ENCODE results near the gene STT3A. TPM values are rescaled to one million over a fixed set of nuclear protein-coding genes. Genes with fewer than 3 reads are reported as not detected.

Gene STT3A
- total and polyA plus RNA-seq, 10 donors: 23.0 to 102 (median 80.9) TPM

- no peak for TF ChIP-seq CTCF (IDR thresholded peaks at IDR 0.05 in 8 of 11, conservative IDR thresholded peaks at IDR 0.05 in 3 of 11)
- no peak for TF ChIP-seq POLR2A (IDR thresholded peaks at IDR 0.05)
- TF ChIP-seq POLR2AphosphoS5 (IDR thresholded peaks at IDR 0.05): no peak
- peaks cover 10 to 26% (median 19%) of the 10 kb centered on the region in 6 donors for H3K4me1 ChIP-seq
- intact Hi-C loops (cut with DNase I; ENCODE audit: low total_unique reads): loop anchor here (10.0 kb wide), 1 partner anchor 248 kb away; no protein-coding TSS in a partner anchor
- DNase-seq: no peak
- no peaks in the 10 kb centered on the region for H3K27me3 ChIP-seq (replicated peaks in 1 of 7)
- no peaks in the 10 kb centered on the region for H3K9me3 ChIP-seq
- H3K4me3 ChIP-seq: peak overlapping the region; percentile 52 to 88 (median 76)
- peaks cover 0 to 24% (median 6%) of the 10 kb centered on the region in 6 donors for H3K36me3 ChIP-seq
- WGBS, 5 donors: 0 to 1% (median 1%) methylated on average over 17 to 18 of the region's 18 CpGs
- peak overlapping the region in 5 of 8 donors; percentile 88 to 98 (median 95) for H3K27ac ChIP-seq
These were observed 33.8 kb downstream of the STT3A start for GRCh38 chr11:125626288-125626950.

- peaks cover 0 to 14% (median 0%) of the 10 kb centered on the region in 6 donors for H3K36me3 ChIP-seq
- H3K9me3 ChIP-seq: no peaks in the 10 kb centered on the region
- peaks cover 10 to 26% (median 19%) of the 10 kb centered on the region in 6 donors for H3K4me1 ChIP-seq
- no peak for DNase-seq
- intact Hi-C loops (cut with DNase I; ENCODE audit: low total_unique reads): loop anchor here (10.0 kb wide), 1 partner anchor 247 kb away; no protein-coding TSS in a partner anchor
- H3K4me3 ChIP-seq: peak overlapping the region in 1 of 8 donors; percentile 88
- 70 to 78% (median 74%) methylated on average over 7 of the region's 7 CpGs for WGBS, 5 donors
- H3K27ac ChIP-seq: no peak overlapping the region
- TF ChIP-seq CTCF (IDR thresholded peaks at IDR 0.05 in 8 of 11, conservative IDR thresholded peaks at IDR 0.05 in 3 of 11): no peak
- no peak for TF ChIP-seq POLR2AphosphoS5 (IDR thresholded peaks at IDR 0.05)
- TF ChIP-seq POLR2A (IDR thresholded peaks at IDR 0.05): no peak
- H3K27me3 ChIP-seq (replicated peaks in 1 of 7): no peaks in the 10 kb centered on the region
These were observed 34.7 kb downstream of the STT3A start for GRCh38 chr11:125627236-125627910.

- H3K9me3 ChIP-seq: no peaks in the 10 kb centered on the region
- intact Hi-C loops (cut with DNase I; ENCODE audit: low total_unique reads): no loop called here
- H3K36me3 ChIP-seq: peaks cover 0 to 33% (median 0%) of the 10 kb centered on the region in 6 donors
- H3K4me1 ChIP-seq: no peaks in the 10 kb centered on the region
- no peak overlapping the region for H3K27ac ChIP-seq
- TF ChIP-seq POLR2AphosphoS5 (IDR thresholded peaks at IDR 0.05): no peak
- no peak for TF ChIP-seq POLR2A (IDR thresholded peaks at IDR 0.05)
- no peak for TF ChIP-seq CTCF (IDR thresholded peaks at IDR 0.05 in 8 of 11, conservative IDR thresholded peaks at IDR 0.05 in 3 of 11)
- H3K4me3 ChIP-seq: no peak overlapping the region
- no peaks in the 10 kb centered on the region for H3K27me3 ChIP-seq (replicated peaks in 1 of 7)
- WGBS, 5 donors: 72 to 87% (median 80%) methylated on average over 3 of the region's 3 CpGs
- DNase-seq: no peak
These were observed 45.2 kb downstream of the STT3A start for GRCh38 chr11:125637840-125638239.

GRCh38 chr11:125638315-125638714 lies 45.7 kb downstream of the STT3A start:
- DNase-seq: no peak
- no peaks in the 10 kb centered on the region for H3K27me3 ChIP-seq (replicated peaks in 1 of 7)
- no peak overlapping the region for H3K27ac ChIP-seq
- H3K36me3 ChIP-seq: peaks cover 0 to 30% (median 0%) of the 10 kb centered on the region in 6 donors
- 93 to 98% (median 96%) methylated on average over 1 of the region's 1 CpG for WGBS, 5 donors
- no peak overlapping the region for H3K4me3 ChIP-seq
- H3K4me1 ChIP-seq: no peaks in the 10 kb centered on the region
- TF ChIP-seq POLR2A (IDR thresholded peaks at IDR 0.05) (no peak), CTCF (IDR thresholded peaks at IDR 0.05 in 8 of 11, conservative IDR thresholded peaks at IDR 0.05 in 3 of 11) (no peak), POLR2AphosphoS5 (IDR thresholded peaks at IDR 0.05) (no peak)
- H3K9me3 ChIP-seq: no peaks in the 10 kb centered on the region
- intact Hi-C loops (cut with DNase I; ENCODE audit: low total_unique reads): no loop called here
